Lower leg skin (tissue), 3 donors: ENCODE measurements around the gene TAAR8.

Experiments used
- CTCF ChIP-seq, 3 donors: fragments of 450-650 bp; IDR thresholded peaks; one replicate each; pipeline ENCODE4 v1.5.1; 2016; ENCODE audit warnings: antibody characterized with exemption in 3 of 3, mild to moderate bottlenecking in 3 of 3, moderate library complexity in 2 of 3
- POLR2A ChIP-seq, 2 donors: fragments of 450-650 bp; IDR thresholded peaks; one replicate each; pipeline ENCODE4 v1.6.1; 2016 to 2017; ENCODE audit warnings: antibody characterized with exemption in 2 of 2, mild to moderate bottlenecking in 1 of 2, moderate library complexity in 1 of 2

GRCh38 chr6:132544826-132545225 lies 7.6 kb upstream of the TAAR8 start:
- no peak for TF ChIP-seq CTCF (IDR thresholded peaks at IDR 0.05)
- no peak for TF ChIP-seq POLR2A (IDR thresholded peaks at IDR 0.05)
